NCI-H1694 treated with DMSO at 0.1 percent for 48 hours (cell line): ENCODE data around the gene CHRDL2.

Experiments used
- DNase-seq: peaks from one replicate; lab custom pipeline; 2025; lab: John Stamatoyannopoulos, UW

CHRDL2 gene

GRCh38 chr11:74685338-74685737 is 45.9 kb downstream of the CHRDL2 start:
- DNase-seq: no peak

DNA sequence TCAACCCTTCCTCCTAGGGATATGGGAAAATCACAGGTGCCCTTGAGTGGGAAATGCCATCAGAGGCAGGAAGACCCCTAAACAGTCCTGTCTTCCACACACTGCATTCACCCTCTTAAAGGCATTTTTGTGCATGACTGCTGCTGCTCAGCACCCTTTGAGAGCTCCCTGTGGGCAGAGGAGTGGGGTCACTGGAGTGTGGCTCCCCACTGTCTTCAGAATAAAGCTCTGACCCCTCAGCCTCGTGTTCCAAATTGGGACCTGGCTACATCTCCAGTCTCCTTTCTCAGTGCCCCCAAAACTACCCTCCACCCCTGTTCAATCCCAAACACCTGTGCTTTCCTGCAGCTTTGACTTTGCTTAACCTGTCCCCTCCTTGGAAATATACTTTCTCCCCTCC is 46.6 kb downstream of the CHRDL2 start:
- no peak for DNase-seq

DNA sequence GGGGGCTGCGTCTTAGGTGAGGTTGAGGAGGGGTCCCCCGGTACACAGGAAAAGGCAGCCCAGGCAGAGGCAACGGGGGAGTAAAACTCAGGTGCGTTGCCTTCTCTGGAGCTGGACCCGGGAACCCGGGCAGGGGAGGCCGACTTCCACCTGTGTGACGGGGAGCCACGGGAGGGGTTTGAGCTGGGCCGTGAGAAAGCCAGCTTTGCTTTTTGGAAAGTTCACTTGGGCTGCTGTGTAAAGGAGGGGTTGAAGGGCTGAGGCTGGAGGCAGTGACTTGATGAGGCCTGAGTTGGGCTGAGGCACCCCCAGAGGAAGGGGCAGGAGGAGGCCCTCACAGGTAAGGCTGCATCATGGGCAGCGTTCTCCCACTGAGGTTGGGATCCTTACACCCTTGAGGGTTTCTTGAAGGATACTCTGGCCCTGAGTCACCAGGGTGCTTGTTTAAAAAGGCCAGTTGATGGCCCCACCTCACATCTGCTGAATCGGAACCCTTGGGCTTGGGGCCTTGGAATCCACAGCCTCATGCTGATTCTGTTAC is 47.2 kb downstream of the CHRDL2 start:
- DNase-seq: no peak

- DNase-seq: no peak
Observed at GRCh38 chr11:74683279-74683871, 47.9 kb downstream of the CHRDL2 start.

DNA sequence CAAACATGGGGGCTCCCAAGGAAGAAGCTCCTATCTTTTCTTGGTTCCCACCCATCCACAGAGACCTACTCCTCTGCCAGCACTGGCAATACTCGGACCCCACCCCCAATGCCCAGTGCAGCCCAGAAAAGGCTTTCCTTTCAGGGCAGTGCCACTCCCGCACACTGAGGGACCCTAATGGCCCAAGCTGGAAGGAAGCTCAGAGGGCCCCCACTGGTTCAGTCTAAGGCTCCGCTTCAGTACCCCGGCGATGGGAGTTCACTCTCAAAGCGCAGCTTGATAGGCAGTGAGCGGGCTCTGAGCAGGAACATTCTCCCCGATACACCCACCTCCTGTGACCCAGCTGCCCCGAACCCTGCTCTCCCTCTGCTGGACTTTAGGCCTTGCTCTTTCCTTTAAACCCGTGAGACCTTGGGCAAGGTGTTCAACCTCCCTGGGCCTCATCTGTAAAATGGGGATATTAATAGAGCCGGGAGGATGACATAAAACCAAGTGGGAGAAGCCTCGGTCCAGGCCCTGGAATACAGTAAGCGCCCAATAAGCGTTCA is 48.4 kb downstream of the CHRDL2 start:
- DNase-seq: no peak

DNA sequence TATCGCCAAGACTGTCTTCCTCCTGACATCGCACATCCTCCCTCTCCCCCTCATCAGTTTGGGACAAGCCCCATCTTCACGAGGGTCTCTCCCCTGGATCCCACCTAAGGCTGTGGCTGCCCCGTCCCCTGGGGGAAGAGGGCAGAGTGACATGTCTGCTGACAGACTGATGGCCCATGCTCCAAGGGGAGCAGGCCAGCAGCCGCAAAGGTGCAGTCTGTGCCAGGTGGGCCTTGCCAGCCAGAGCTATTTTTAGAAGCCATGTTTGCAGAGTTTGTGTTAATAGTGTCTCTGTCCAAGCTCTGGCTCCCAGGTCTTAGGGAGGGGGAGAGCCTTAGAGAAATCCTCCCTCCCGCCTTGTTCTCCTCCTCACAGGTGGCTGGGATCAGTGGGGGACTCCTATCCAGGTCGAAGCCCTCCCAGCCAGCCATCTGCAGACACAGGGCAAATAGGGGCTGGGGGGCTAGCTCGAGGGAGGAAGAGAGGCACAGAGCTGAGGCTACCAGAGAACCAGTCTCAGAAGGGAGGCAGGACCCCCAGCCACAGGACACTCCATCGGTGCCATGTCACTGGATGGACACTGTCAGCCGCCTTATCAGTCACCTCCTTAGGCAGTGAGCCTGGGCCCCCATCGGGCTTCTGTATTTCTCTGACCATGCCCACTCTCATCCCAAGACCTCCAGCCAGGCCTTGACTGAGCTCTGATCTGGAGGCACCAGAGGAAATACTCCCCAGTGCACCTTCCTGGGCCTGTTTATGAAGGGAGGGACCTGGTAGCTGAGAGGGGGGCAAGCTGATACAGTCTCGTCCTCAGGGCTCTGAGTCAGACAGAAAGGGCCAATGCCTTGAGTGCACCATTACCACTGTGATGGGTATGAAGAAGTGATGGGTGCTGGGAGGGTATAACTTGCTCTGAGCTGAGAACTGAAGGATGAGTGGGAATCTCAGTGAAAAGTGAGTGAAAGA is 49.3 kb downstream of the CHRDL2 start:
- no peak for DNase-seq

- DNase-seq: no peak
Observed at GRCh38 chr11:74680703-74681531, 50.3 kb downstream of the CHRDL2 start.

DNA sequence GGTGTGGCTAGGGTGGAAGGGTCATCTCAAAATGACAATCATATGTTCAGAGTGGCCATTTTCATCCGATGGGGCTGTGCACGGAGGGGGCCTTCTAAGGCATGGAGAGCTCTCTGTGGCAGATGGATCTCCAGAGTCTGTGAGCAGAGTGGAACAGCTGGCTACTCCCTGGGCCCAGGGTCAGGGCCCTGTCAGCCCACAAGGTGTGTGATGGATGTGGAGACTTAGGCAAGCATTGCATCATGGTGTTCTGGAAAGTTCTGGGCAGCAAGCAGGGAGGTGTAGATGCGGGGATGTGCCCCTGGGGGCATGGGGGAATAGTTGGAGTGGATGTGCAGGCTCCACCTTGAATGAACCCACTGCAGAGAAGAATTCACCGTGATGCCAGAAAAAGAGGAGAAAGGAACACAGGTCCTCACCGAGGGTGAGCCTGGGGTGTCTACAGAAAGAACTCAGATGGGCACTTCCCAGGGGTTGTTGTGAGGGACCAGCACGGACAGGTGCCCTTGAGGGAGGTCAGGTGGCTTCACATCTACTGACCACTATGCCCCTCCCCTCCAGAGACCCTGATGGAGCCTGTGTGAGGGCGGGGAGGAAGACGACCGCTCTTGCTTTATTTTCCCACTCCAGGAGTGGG is 51.1 kb downstream of the CHRDL2 start:
- DNase-seq: no peak

GRCh38 chr11:74679513-74679865 is 51.7 kb downstream of the CHRDL2 start:
- no peak for DNase-seq

- no peak for DNase-seq
Observed at GRCh38 chr11:74678591-74679512, 52.4 kb downstream of the CHRDL2 start.

DNA sequence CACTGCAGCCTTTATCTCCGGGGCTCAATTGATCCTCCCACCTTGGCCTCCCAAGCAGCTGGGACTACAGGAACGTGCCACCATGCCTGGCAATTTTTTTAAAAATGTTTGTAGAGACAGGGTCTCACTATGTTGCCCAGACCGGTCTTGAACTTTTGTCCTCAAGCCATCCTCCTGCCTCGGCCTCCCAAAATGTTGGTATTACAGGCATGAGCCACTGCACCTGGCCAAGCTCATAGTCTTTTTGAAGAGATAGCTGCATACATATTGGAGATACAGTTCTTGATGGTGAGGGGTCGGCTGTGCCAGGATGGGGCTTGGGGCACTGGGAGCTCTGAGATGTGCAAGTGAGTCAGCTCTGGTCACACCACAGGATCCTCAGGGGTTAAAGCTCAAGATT is 53.2 kb downstream of the CHRDL2 start:
- DNase-seq: no peak

- DNase-seq: no peak
Observed at GRCh38 chr11:74677131-74677530, 54.1 kb downstream of the CHRDL2 start.

- DNase-seq: no peak
Observed at GRCh38 chr11:74676596-74676995, 54.6 kb downstream of the CHRDL2 start.

- DNase-seq: no peak
Observed at GRCh38 chr11:74675761-74676160, 55.5 kb downstream of the CHRDL2 start.

DNA sequence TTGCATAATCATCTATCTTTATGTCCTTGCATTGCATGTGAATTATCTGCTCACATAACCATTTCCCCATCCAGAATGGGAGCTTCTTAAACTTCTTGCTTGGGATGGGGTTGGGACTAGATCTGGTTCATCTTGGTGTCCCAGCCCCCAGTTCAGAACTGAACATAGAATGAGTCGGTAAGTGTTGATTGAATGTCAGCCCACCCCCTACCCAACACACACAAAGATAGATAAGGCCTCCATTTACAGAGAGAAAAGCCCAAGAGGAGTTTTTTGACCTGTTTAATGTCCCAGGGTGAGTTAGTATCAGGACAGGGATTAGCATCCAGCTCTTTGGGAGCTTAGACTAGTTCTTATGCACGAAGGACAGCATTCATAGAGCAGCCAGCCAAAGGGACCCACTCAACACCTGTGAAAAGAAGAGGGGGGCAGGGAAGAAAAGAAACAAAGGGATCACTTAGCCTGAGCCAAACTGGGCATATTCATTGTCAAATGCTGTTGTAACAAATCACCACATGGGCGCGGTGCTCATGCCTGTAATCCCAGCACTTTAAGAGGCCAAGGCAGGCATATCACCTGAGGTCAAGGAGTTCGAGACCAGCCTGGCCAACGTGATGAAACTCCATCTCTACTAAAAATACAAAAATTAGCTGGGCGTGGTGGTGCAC is 57.4 kb downstream of the CHRDL2 start:
- DNase-seq: no peak

GRCh38 chr11:74672956-74673692 is 58.1 kb downstream of the CHRDL2 start:
- DNase-seq: no peak

GRCh38 chr11:74672332-74672955 is 58.8 kb downstream of the CHRDL2 start:
- no peak for DNase-seq

GRCh38 chr11:74671520-74672196 is 59.6 kb downstream of the CHRDL2 start:
- no peak for DNase-seq
